SU-DHL-6 (cell line): ENCODE results near the gene ROBO2.

ENCODE experiments used
- EZH2phosphoT487 ChIP-seq: fragments of 200-600 bp; sonication (generic), shearing (Covaris generic); conservative IDR thresholded peaks from 2 replicates; pipeline ENCODE4 v1.6.1; 2018; ENCODE audit warnings: mild to moderate bottlenecking, antibody characterized with exemption, low read length, moderate library complexity, mixed read lengths
- TF ChIP-seq, protein P1 (sequence below): fragments of 200-600 bp; sonication (generic); IDR thresholded peaks from one replicate; pipeline ENCODE4 v1.5.1; 2017; ENCODE audit warnings: antibody characterized with exemption, mild to moderate bottlenecking, low read length, moderate library complexity; ENCODE audit not compliant: insufficient read depth, poor library complexity, severe bottlenecking

DNA sequence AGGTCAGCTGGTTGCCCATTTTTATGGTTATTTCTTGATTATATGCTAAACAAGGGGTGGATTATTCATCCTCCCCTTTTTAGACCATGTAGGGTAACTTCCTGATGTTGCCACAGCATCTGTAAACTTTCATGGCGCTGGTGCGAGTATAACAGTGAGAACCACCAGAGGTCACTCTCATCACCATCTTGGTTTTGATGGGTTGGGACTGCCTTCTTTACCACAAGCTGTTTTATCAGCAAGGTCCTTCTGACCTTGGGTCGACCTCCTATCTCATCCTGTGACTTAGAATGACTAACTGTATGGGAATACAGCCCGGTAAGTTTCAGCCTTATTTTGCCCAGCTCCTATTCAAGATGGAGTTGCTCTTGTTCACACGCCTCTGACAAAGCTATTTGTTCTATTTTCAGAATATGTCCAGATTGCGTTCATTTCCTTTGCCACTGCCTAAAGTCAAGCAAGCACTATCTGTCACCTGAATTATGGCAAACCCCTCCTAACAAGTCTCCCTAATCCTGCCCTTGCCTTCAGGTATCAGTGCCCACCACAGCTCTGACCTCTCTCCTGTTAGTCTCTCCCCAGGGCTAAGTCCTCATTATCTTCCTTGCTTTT is 308.5 kb downstream of the ROBO2 start:
- TF ChIP-seq, protein P1, sequence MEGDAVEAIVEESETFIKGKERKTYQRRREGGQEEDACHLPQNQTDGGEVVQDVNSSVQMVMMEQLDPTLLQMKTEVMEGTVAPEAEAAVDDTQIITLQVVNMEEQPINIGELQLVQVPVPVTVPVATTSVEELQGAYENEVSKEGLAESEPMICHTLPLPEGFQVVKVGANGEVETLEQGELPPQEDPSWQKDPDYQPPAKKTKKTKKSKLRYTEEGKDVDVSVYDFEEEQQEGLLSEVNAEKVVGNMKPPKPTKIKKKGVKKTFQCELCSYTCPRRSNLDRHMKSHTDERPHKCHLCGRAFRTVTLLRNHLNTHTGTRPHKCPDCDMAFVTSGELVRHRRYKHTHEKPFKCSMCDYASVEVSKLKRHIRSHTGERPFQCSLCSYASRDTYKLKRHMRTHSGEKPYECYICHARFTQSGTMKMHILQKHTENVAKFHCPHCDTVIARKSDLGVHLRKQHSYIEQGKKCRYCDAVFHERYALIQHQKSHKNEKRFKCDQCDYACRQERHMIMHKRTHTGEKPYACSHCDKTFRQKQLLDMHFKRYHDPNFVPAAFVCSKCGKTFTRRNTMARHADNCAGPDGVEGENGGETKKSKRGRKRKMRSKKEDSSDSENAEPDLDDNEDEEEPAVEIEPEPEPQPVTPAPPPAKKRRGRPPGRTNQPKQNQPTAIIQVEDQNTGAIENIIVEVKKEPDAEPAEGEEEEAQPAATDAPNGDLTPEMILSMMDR = no peak
- no peak for TF ChIP-seq EZH2phosphoT487
